ENCODE results near the gene EGF. TPM values are rescaled to one million over a fixed set of nuclear protein-coding genes. Genes with fewer than 3 reads are reported as not detected.
"Not testable (repeated sequence)": the region's sequence is repeated elsewhere in the genome, so short reads cannot be mapped to it uniquely, and the experiment has no call there.

The EGF gene
- total RNA-seq, 2 donors from 2014 or later = not detected

- Mint-ChIP-seq H3K9me3 (peaks cover 0 to 2% of the 10 kb centered on the region in 2 donors), H3K4me3 (no peak overlapping the region), H3K27ac (no peak overlapping the region), H3K4me1 (ENCODE audit: low read depth) (peaks cover 12% of the 10 kb centered on the region), H3K36me3 (ENCODE audit: insufficient read depth in 2 of 2) (no peaks in the 10 kb centered on the region), H3K27me3 (ENCODE audit: low read depth) (no peaks in the 10 kb centered on the region)
- ATAC-seq (replicated peaks in 1 of 2) (no peak), DNase-seq (no peak)
Measured at GRCh38 chr4:110019153-110019552, 106.5 kb downstream of the EGF start.

- no peak overlapping the region for H3K4me3 Mint-ChIP-seq
- no peaks in the 10 kb centered on the region for H3K27me3 Mint-ChIP-seq (ENCODE audit: low read depth)
- no peak overlapping the region for H3K27ac Mint-ChIP-seq
- DNase-seq = no peak
- no peaks in the 10 kb centered on the region for H3K36me3 Mint-ChIP-seq (ENCODE audit: insufficient read depth in 2 of 2)
- H3K4me1 Mint-ChIP-seq (ENCODE audit: low read depth) = peaks cover 12% of the 10 kb centered on the region
- peaks cover 0 to 2% of the 10 kb centered on the region in 2 donors for H3K9me3 Mint-ChIP-seq
- ATAC-seq (replicated peaks in 1 of 2) = no peak
Measured at GRCh38 chr4:110020139-110020538, 107.5 kb downstream of the EGF start.

- DNase-seq (no peak), ATAC-seq (replicated peaks in 1 of 2) (no peak)
- no peak overlapping the region for H3K27ac Mint-ChIP-seq
Measured at GRCh38 chr4:110020646-110021443, 108.2 kb downstream of the EGF start.

GRCh38 chr4:110022457-110022856 is 109.8 kb downstream of the EGF start:
- DNase-seq (no peak), ATAC-seq (replicated peaks in 1 of 2) (no peak)
- Mint-ChIP-seq H3K27ac (no peak overlapping the region), H3K27me3 (ENCODE audit: low read depth) (no peaks in the 10 kb centered on the region), H3K36me3 (ENCODE audit: insufficient read depth in 2 of 2) (no peaks in the 10 kb centered on the region), H3K4me3 (no peak overlapping the region), H3K9me3 (peaks cover 0 to 2% of the 10 kb centered on the region in 2 donors), H3K4me1 (ENCODE audit: low read depth) (peaks cover 12% of the 10 kb centered on the region)

More at GRCh38 chr4:110020646-110021443, 108.2 kb downstream of the EGF start:
- Mint-ChIP-seq H3K27me3 (ENCODE audit: low read depth) (no peaks in the 10 kb centered on the region), H3K4me3 (no peak overlapping the region), H3K9me3 (peaks cover 0 to 2% of the 10 kb centered on the region in 2 donors), H3K4me1 (ENCODE audit: low read depth) (peaks cover 12% of the 10 kb centered on the region), H3K36me3 (ENCODE audit: insufficient read depth in 2 of 2) (no peaks in the 10 kb centered on the region)

GRCh38 chr4:110025056-110025455 is 112.4 kb downstream of the EGF start:
- H3K9me3 Mint-ChIP-seq = peaks cover 0 to 2% of the 10 kb centered on the region in 2 donors
- ATAC-seq (replicated peaks in 1 of 2) = no peak
- peaks cover 11% of the 10 kb centered on the region for H3K4me1 Mint-ChIP-seq (ENCODE audit: low read depth)
- no peak for DNase-seq
- H3K27me3 Mint-ChIP-seq (ENCODE audit: low read depth) = peaks cover 12% of the 10 kb centered on the region
- no peaks in the 10 kb centered on the region for H3K36me3 Mint-ChIP-seq (ENCODE audit: insufficient read depth in 2 of 2)
- H3K27ac Mint-ChIP-seq = no peak overlapping the region
- no peak overlapping the region for H3K4me3 Mint-ChIP-seq

GRCh38 chr4:110025718-110026117 is 113.0 kb downstream of the EGF start:
- Mint-ChIP-seq H3K4me1 (ENCODE audit: low read depth) (peaks cover 5% of the 10 kb centered on the region), H3K9me3 (peaks cover 2 to 4% of the 10 kb centered on the region in 2 donors), H3K4me3 (no peak overlapping the region), H3K36me3 (ENCODE audit: insufficient read depth in 2 of 2) (peaks cover 0 to 1% of the 10 kb centered on the region in 2 donors), H3K27me3 (ENCODE audit: low read depth) (peaks cover 12% of the 10 kb centered on the region), H3K27ac (no peak overlapping the region)
- ATAC-seq (replicated peaks in 1 of 2) (no peak), DNase-seq (no peak)

GRCh38 chr4:110032603-110033002 is 119.9 kb downstream of the EGF start:
- Mint-ChIP-seq H3K27me3 (ENCODE audit: low read depth) (peaks cover 61% of the 10 kb centered on the region), H3K36me3 (ENCODE audit: insufficient read depth in 2 of 2) (peaks cover 3 to 6% of the 10 kb centered on the region in 2 donors), H3K9me3 (peaks cover 3 to 9% of the 10 kb centered on the region in 2 donors), H3K4me1 (ENCODE audit: low read depth) (peaks cover 6% of the 10 kb centered on the region), H3K27ac (no peak overlapping the region), H3K4me3 (no peak overlapping the region)
- DNase-seq (no peak), ATAC-seq (replicated peaks in 1 of 2) (no peak)

- Mint-ChIP-seq H3K4me1 (ENCODE audit: low read depth) (peaks cover 6% of the 10 kb centered on the region), H3K27me3 (ENCODE audit: low read depth) (peaks cover 61% of the 10 kb centered on the region), H3K4me3 (no peak overlapping the region), H3K36me3 (ENCODE audit: insufficient read depth in 2 of 2) (peaks cover 3 to 6% of the 10 kb centered on the region in 2 donors), H3K27ac (no peak overlapping the region), H3K9me3 (peaks cover 3 to 9% of the 10 kb centered on the region in 2 donors)
- DNase-seq (no peak), ATAC-seq (replicated peaks in 1 of 2) (no peak)
Measured at GRCh38 chr4:110033355-110034025, 120.8 kb downstream of the EGF start.

- peaks cover 6% of the 10 kb centered on the region for H3K4me1 Mint-ChIP-seq (ENCODE audit: low read depth)
- peaks cover 3 to 9% of the 10 kb centered on the region in 2 donors for H3K9me3 Mint-ChIP-seq
- peaks cover 3 to 6% of the 10 kb centered on the region in 2 donors for H3K36me3 Mint-ChIP-seq (ENCODE audit: insufficient read depth in 2 of 2)
- no peak overlapping the region for H3K27ac Mint-ChIP-seq
- no peak overlapping the region for H3K4me3 Mint-ChIP-seq
- no peak for ATAC-seq (replicated peaks in 1 of 2)
- no peak for DNase-seq
- peaks cover 60% of the 10 kb centered on the region for H3K27me3 Mint-ChIP-seq (ENCODE audit: low read depth)
Measured at GRCh38 chr4:110034026-110034393, 121.3 kb downstream of the EGF start.

- ATAC-seq (replicated peaks in 1 of 2); H3K4me3 Mint-ChIP-seq; H3K9me3 Mint-ChIP-seq; H3K27ac Mint-ChIP-seq; H3K4me1 Mint-ChIP-seq (ENCODE audit: low read depth); H3K36me3 Mint-ChIP-seq (ENCODE audit: insufficient read depth in 2 of 2); DNase-seq: not testable (repeated sequence)
- peaks cover 26% of the 10 kb centered on the region for H3K27me3 Mint-ChIP-seq (ENCODE audit: low read depth)
Measured at GRCh38 chr4:110039164-110039563, 126.5 kb downstream of the EGF start.

GRCh38 chr4:110041735-110042134 is 129.1 kb downstream of the EGF start:
- H3K4me3 Mint-ChIP-seq = no peak overlapping the region
- DNase-seq (no peak), ATAC-seq (replicated peaks in 1 of 2) (no peak)
- H3K27ac Mint-ChIP-seq = no peak overlapping the region
- peaks cover 3% of the 10 kb centered on the region for H3K4me1 Mint-ChIP-seq (ENCODE audit: low read depth)
- no peaks in the 10 kb centered on the region for H3K36me3 Mint-ChIP-seq (ENCODE audit: insufficient read depth in 2 of 2)
- peaks cover 6% of the 10 kb centered on the region for H3K27me3 Mint-ChIP-seq (ENCODE audit: low read depth)
- no peaks in the 10 kb centered on the region for H3K9me3 Mint-ChIP-seq

- Mint-ChIP-seq H3K4me1 (ENCODE audit: low read depth) (peaks cover 7% of the 10 kb centered on the region), H3K36me3 (ENCODE audit: insufficient read depth in 2 of 2) (no peaks in the 10 kb centered on the region), H3K27ac (no peak overlapping the region), H3K27me3 (ENCODE audit: low read depth) (no peaks in the 10 kb centered on the region), H3K9me3 (no peaks in the 10 kb centered on the region), H3K4me3 (no peak overlapping the region)
- no peak for DNase-seq
- ATAC-seq (replicated peaks in 1 of 2) = no peak
Measured at GRCh38 chr4:110042545-110043517, 130.1 kb downstream of the EGF start.
